Heart left ventricle (tissue), 16 donors: Measurements from ENCODE around the gene HIVEP2. TPM values are rescaled to one million over a fixed set of nuclear protein-coding genes. Genes with fewer than 3 reads are reported as not detected.

Experiments
- ATAC-seq, 4 donors: fragments of 200-7000 bp; cut with Tn5 transposase; one replicate each; pipeline ENCODE4 v1.9.1; 2020 to 2022; ENCODE audit warnings: moderate library complexity in 4 of 4, mild to moderate bottlenecking in 3 of 4, moderate number of reproducible peaks in 1 of 4
- DNase-seq, 5 donors: peaks; one replicate each; pipeline ENCODE4 v3.0.0-alpha.2; 2020
- H3K27ac ChIP-seq, 12 donors: fragments of 200-600 bp; sonication (generic) in 4 of 12; one replicate each; pipeline versions ENCODE4 v1.5.0 to v1.8.0; 2016 to 2022; ENCODE audit warnings: mild to moderate bottlenecking in 2 of 12
- H3K27me3 ChIP-seq, 9 donors: fragments of 200-600 bp; sonication (generic) in 2 of 9; one replicate each; pipeline versions ENCODE4 v1.5.1 to v1.8.0; 2016 to 2022; ENCODE audit warnings: mild to moderate bottlenecking in 3 of 9
- H3K36me3 ChIP-seq, 9 donors: fragments of 200-600 bp; sonication (generic) in 2 of 9; one replicate each; pipeline versions ENCODE4 v1.5.0 to v1.8.0; 2018 to 2022; ENCODE audit warnings: mild to moderate bottlenecking in 2 of 9
- H3K4me1 ChIP-seq, 12 donors: fragments of 200-600 bp; sonication (generic) in 4 of 12; one replicate each; pipeline versions ENCODE4 v1.5.0 to v1.8.0; 2016 to 2022; ENCODE audit warnings: mild to moderate bottlenecking in 3 of 12
- H3K4me3 ChIP-seq, 12 donors: fragments of 200-600 bp; sonication (generic) in 4 of 12; one replicate each; pipeline versions ENCODE4 v1.5.0 to v1.8.0; 2017 to 2022; ENCODE audit warnings: mild to moderate bottlenecking in 9 of 12, moderate library complexity in 4 of 12
- H3K9me3 ChIP-seq, 12 donors: fragments of 200-600 bp; sonication (generic) in 4 of 12; one replicate each; pipeline versions ENCODE4 v1.5.0 to v1.8.0; 2016 to 2022; ENCODE audit warnings: mild to moderate bottlenecking in 1 of 12
- POLR2A ChIP-seq, 2 donors: fragments of 450-650 bp; IDR thresholded peaks; one replicate each; pipeline ENCODE4 v1.6.1; 2017; ENCODE audit warnings: antibody characterized with exemption in 2 of 2, mild to moderate bottlenecking in 2 of 2, moderate library complexity in 2 of 2
- WGBS, 4 donors: extraction: QIAGEN DNeasy Blood & Tissue Kit in 2 of 4; methylation state at CpG; one replicate each; pipeline versions ENCODE4 v1.1.5 to v1.1.7; 2013 to 2018; 5-methylcytosine and 5-hydroxymethylcytosine counted together
- intact Hi-C, 10 donors: fragments of 100-400 bp; cut with DNase I; formaldehyde crosslinking; loops; one replicate each; pipeline versions ENCODE4 v1.11.1 to v1.14.2; 2022
- polyA plus RNA-seq, 2 donors: library from polyadenylated mRNA; stranded (reverse); fragments of 200-250 nt; gene quantifications; one replicate each; pipeline ENCODE4 v1.2.3, GENCODE V29; 2013
- total RNA-seq, 9 donors: library from RNA; depleted of rRNA in 2 of 9; stranded (reverse); fragments of >200 nt in 2 of 9; fragmentation: NEBNext Ultra II Directional in 3 of 9; extraction: Animal tissue kit (Norgen Biotek cat#: 25700) in 3 of 9; gene quantifications; one replicate each; pipeline versions ENCODE4 v1.1.0 to v1.2.4, GENCODE V29; 2016 to 2023
- TF ChIP-seq, protein P1 (sequence below), 12 donors: fragments of 200-600 bp; sonication (generic) in 4 of 12; IDR thresholded peaks; one replicate each; pipeline versions ENCODE4 v1.5.0 to v1.8.0; 2018 to 2022; ENCODE audit warnings: antibody characterized with exemption in 12 of 12, mild to moderate bottlenecking in 5 of 12
- donor health status: ischemic (EF 13 %, LVEDD 7.1; RV severe dilation, severe dysfunction).
- donor health status: healthy with polysubstance abuse.
- donor health status: DM: no; HTN: yes; CAD: no.
- donor health status: DM: no; HTN: no; CAD: no.
- donor health status: ischemic (EF 25% LVEDD 6.9; RV normal size, moderate dysfunction).
- donor health status: ischemic (EF 25% LVEDD 5.7; RV mildly dilated, moderate dysfunction).
- donor health status: healthy.
- donor health status: DM: yes; HTN: yes; CAD: no.
- donor health status: ischemic (EF 35%, LVEDD 5.7; RV mildly dilated, moderate dysfunction).
- donor health status: nonischemic (EF 11% LVEDD 7.7; RV severe dilation, severe dysfunction).
- donor health status: DM: yes; HTN: yes; CAD: no.
- donor health status: PGD.
- donor health status: ischemic (EF 29% LVEDD 5.4; RV normal size, mild dysfunction).
- donor health status: nonischemic (EF 23%, LVEDD 6.1; RV moderate dilation, normal function).

HIVEP2 gene
- total and polyA plus RNA-seq, 11 donors, result 2.7 to 31.2 (median 20.4) TPM

DNA sequence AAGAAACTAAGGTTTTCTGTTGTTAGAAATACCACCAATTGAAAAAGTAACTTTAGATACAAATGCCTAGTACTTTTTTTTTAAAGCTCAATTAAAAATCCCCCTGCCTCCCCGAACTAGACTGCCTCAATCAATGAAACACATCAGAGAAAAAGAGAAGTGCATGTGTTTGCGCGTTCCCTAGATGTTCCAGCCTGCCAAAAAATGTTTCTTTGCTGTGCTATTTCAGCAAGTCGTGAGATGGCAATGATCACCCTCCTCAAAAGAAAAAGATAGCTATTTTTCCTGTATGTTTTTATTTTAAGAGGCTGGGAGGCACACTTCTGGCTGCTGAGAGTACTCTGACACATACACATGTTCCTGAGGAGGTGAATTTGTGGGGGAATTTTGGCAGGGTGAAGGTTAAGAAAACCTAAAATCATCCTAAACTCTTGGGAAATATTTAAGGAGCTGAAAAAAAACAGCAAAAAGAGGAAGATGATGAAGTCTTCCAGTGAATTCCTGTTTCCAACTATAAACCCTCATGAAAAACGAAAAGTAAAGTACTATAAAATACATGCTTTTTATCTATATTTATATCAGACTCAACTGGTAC is 114.8 kb downstream of the HIVEP2 start:
- Histone ChIP-seq H3K36me3 (no peaks in the 10 kb centered on the region), H3K9me3 (no peaks in the 10 kb centered on the region), H3K27ac (no peak overlapping the region), H3K4me3 (no peak overlapping the region), H3K27me3 (no peaks in the 10 kb centered on the region), H3K4me1 (peaks cover 0 to 38% (median 25%) of the 10 kb centered on the region in 12 donors)
- 70 to 78% (median 73%) methylated on average over 5 of the region's 5 CpGs for whole genome bisulfite sequencing, 4 donors
- no peak for ATAC-seq
- TF ChIP-seq POLR2A (IDR thresholded peaks at IDR 0.05), result no peak
- TF ChIP-seq, protein P1, sequence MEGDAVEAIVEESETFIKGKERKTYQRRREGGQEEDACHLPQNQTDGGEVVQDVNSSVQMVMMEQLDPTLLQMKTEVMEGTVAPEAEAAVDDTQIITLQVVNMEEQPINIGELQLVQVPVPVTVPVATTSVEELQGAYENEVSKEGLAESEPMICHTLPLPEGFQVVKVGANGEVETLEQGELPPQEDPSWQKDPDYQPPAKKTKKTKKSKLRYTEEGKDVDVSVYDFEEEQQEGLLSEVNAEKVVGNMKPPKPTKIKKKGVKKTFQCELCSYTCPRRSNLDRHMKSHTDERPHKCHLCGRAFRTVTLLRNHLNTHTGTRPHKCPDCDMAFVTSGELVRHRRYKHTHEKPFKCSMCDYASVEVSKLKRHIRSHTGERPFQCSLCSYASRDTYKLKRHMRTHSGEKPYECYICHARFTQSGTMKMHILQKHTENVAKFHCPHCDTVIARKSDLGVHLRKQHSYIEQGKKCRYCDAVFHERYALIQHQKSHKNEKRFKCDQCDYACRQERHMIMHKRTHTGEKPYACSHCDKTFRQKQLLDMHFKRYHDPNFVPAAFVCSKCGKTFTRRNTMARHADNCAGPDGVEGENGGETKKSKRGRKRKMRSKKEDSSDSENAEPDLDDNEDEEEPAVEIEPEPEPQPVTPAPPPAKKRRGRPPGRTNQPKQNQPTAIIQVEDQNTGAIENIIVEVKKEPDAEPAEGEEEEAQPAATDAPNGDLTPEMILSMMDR (IDR thresholded peaks at IDR 0.05), result no peak
- intact Hi-C loops, result no loop called here
- DNase-seq, result no peak

DNA sequence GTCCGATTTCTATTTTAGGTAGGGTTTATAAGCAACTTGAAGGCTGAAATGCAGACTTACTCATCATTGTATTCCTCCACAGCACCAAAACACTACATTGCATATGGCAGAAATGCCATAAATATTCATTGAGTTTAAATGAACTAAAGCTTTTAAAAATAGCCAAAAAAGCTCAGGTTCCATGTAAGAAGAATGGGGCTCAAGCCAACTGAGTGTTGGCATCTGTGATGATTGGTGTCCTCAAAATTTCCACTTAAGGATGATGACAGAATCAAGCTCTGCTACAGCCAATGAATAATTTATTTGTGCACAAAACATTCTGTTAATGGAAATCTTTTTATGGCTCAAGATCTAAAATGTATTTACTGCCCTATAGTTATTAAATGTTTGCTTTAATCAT is 115.4 kb downstream of the HIVEP2 start:
- intact Hi-C loops, result loop anchor here in 2 of 10 donors (10.0 kb wide), 2 partner anchors 55 to 135 kb away; no protein-coding TSS in a partner anchor
- peaks cover 3 to 44% (median 27%) of the 10 kb centered on the region in 12 donors for H3K4me1 ChIP-seq
- TF ChIP-seq POLR2A (IDR thresholded peaks at IDR 0.05), result no peak
- TF ChIP-seq, protein P1 (IDR thresholded peaks at IDR 0.05), result no peak
- no peak for ATAC-seq
- H3K36me3 ChIP-seq, result no peaks in the 10 kb centered on the region
- no peak overlapping the region for H3K27ac ChIP-seq
- no peak for DNase-seq
- no peaks in the 10 kb centered on the region for H3K9me3 ChIP-seq
- no peak overlapping the region for H3K4me3 ChIP-seq
- WGBS, 4 donors, result 94 to 100% (median 100%) methylated on average over 1 of the region's 1 CpG
- H3K27me3 ChIP-seq, result no peaks in the 10 kb centered on the region

DNA sequence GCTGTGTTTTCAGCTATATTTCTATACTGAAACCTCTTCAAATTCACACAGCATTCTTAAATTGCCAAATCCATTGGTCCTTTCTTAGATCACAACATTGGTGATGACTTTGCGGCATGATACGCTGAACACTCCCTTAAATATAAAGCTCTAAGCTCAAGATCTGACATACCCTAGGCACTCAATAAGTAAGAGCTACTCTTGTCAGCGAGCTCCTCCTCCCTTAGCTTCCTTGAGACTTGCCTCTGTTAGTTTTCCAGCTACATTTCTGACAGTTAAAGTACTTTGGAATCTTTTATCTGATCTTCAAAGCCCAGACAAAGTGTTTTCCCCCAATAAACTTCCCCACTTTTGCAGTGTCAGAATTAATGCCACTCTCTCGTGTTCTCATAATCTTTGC is 117.0 kb downstream of the HIVEP2 start:
- DNase-seq, result no peak
- peak overlapping the region in 4 of 12 donors; percentile 12 to 35 (median 19) for H3K27ac ChIP-seq
- intact Hi-C loops, result loop anchor here in 2 of 10 donors (10.0 kb wide), 2 partner anchors 57 to 133 kb away; no protein-coding TSS in a partner anchor
- H3K4me1 ChIP-seq, result peaks cover 3 to 55% (median 36%) of the 10 kb centered on the region in 12 donors
- H3K4me3 ChIP-seq, result no peak overlapping the region
- TF ChIP-seq, protein P1 (IDR thresholded peaks at IDR 0.05), result no peak
- TF ChIP-seq POLR2A (IDR thresholded peaks at IDR 0.05), result no peak
- 85 to 94% (median 91%) methylated on average over 4 of the region's 4 CpGs for WGBS, 4 donors
- no peak for ATAC-seq
- no peaks in the 10 kb centered on the region for H3K27me3 ChIP-seq
- H3K36me3 ChIP-seq, result no peaks in the 10 kb centered on the region
- H3K9me3 ChIP-seq, result no peaks in the 10 kb centered on the region

DNA sequence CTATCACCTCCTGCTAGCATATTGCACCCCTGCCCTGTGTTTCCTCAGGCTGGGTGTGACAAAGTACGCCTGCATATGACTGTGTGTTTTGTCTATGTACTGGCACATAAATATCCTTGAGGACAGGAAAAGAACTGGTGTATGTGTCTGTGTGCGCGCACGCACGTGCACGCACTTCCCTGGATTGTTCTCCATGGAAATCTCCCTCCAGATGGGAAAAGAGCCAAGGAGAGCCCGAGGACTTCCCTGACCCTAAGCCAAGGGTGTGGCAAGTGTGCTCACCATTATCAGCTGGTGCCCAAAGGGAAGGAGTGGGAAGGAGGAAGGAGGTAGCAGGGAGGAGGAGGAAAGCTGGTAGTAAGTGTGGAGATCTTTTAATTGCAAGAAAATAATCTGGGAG is 117.6 kb downstream of the HIVEP2 start:
- Histone ChIP-seq H3K27me3 (no peaks in the 10 kb centered on the region), H3K36me3 (no peaks in the 10 kb centered on the region)
- DNase-seq, result peak in 4 of 5 donors; percentile 57 to 62 (median 60)

More for the DNA sequence above, 117.6 kb downstream of the HIVEP2 start:
- ATAC-seq, result peak; percentile 55 to 91 (median 80)
- TF ChIP-seq, protein P1 (IDR thresholded peaks at IDR 0.05), result no peak
- no peak for TF ChIP-seq POLR2A (IDR thresholded peaks at IDR 0.05)
- intact Hi-C loops, result loop anchor here in 2 of 10 donors (10.0 kb wide), 2 partner anchors 57 to 133 kb away; no protein-coding TSS in a partner anchor
- H3K9me3 ChIP-seq, result no peaks in the 10 kb centered on the region
- H3K4me1 ChIP-seq, result peaks cover 3 to 61% (median 40%) of the 10 kb centered on the region in 12 donors
- H3K27ac ChIP-seq, result peak overlapping the region in 5 of 12 donors; percentile 12 to 50 (median 16)
- H3K4me3 ChIP-seq, result no peak overlapping the region
- 25 to 45% (median 37%) methylated on average over 7 of the region's 7 CpGs for WGBS, 4 donors
